GM12874 (cell line): ENCODE measurements around the gene VAX1.

Experiments used
- CTCF ChIP-seq: IDR thresholded peaks from 2 replicates; pipeline ENCODE4 v1.5.1; 2011; ENCODE audit warnings: low read depth, mild to moderate bottlenecking, control low read depth, low read length, moderate library complexity; ENCODE audit not compliant: insufficient read depth

Gene VAX1

GRCh38 chr10:117166418-117167345 is 28.6 kb upstream of the VAX1 start:
- TF ChIP-seq CTCF: no peak

- TF ChIP-seq CTCF: peak; percentile 31; the same call in 1 of the 2 replicates
Observed at GRCh38 chr10:117165538-117166417, 27.7 kb upstream of the VAX1 start.

- TF ChIP-seq CTCF: no peak
Observed at GRCh38 chr10:117164592-117165537, 26.8 kb upstream of the VAX1 start.

- TF ChIP-seq CTCF: no peak
Observed at GRCh38 chr10:117163954-117164548, 26.0 kb upstream of the VAX1 start.

- no peak for TF ChIP-seq CTCF
Observed at GRCh38 chr10:117163061-117163953, 25.2 kb upstream of the VAX1 start.
